Naive thymus-derived CD4-positive, alpha-beta T cell (primary cell): Measurements from ENCODE around the gene KRTAP10-10. TPM values are rescaled to one million over a fixed set of nuclear protein-coding genes. Genes with fewer than 3 reads are reported as not detected.
"Not testable (repeated sequence)": the region's sequence is repeated elsewhere in the genome, so short reads cannot be mapped to it uniquely, and the experiment has no call there.

Experiments used
- ATAC-seq: fragments of 150-1000 bp; cut with Tn5 transposase; 2 replicates; pipeline ENCODE4 v1.10.0; 2021; ENCODE audit warnings: mild to moderate bottlenecking, moderate library complexity
- CTCF ChIA-PET: fragments of 350-600 bp; sonication (Branson Sonifier 250); formaldehyde crosslinking; loops from one replicate; lab custom pipeline; 2021; ENCODE audit warnings: antibody characterized with exemption; lab: Charles Lee
- POLR2A ChIA-PET: fragments of 350-600 bp; sonication (Branson Sonifier 250); formaldehyde crosslinking; loops from one replicate; lab custom pipeline; 2021; ENCODE audit warnings: antibody characterized with exemption, inconsistent platforms; lab: Charles Lee
- DNase-seq, 9 donors: peaks; one replicate each; pipeline versions ENCODE4 v3.0.0 to v3.0.0-alpha.2; 2020 to 2022; ENCODE audit warnings: mixed read lengths in 1 of 9
- H3K27ac ChIP-seq: one replicate; pipeline ENCODE4 v1.7.0; 2013; ENCODE audit warnings: mild to moderate bottlenecking, low read depth, low read length, moderate library complexity
- H3K27me3 ChIP-seq, 2 donors: one replicate each; pipeline ENCODE4 v1.7.0; 2013; ENCODE audit warnings: low read length in 2 of 2, mild to moderate bottlenecking in 2 of 2, moderate library complexity in 2 of 2; ENCODE audit not compliant: control insufficient read depth in 2 of 2, insufficient read depth in 2 of 2
- H3K36me3 ChIP-seq, 3 experiments: 1 replicate in 2 of 3; 2 replicates in 1 of 3; pipeline ENCODE4 v1.7.0; 2013; ENCODE audit warnings: low read length in 3 of 3, mild to moderate bottlenecking in 3 of 3, moderate library complexity in 1 of 3; ENCODE audit not compliant: insufficient read depth in 3 of 3, control insufficient read depth in 2 of 3
- H3K4me1 ChIP-seq, 2 donors: one replicate each; pipeline ENCODE4 v1.7.0; 2013; ENCODE audit warnings: low read length in 2 of 2, mild to moderate bottlenecking in 2 of 2, moderate library complexity in 1 of 2; ENCODE audit not compliant: control insufficient read depth in 2 of 2, insufficient read depth in 2 of 2
- H3K4me3 ChIP-seq: 2 replicates; pipeline ENCODE4 v1.7.0; 2013; ENCODE audit warnings: mild to moderate bottlenecking, low read length
- H3K9me3 ChIP-seq, 3 experiments: 1 replicate in 2 of 3; 2 replicates in 1 of 3; pipeline ENCODE4 v1.7.0; 2013; ENCODE audit warnings: low read length in 3 of 3; ENCODE audit not compliant: control insufficient read depth in 2 of 3
- H3K27ac Mint-ChIP-seq, 9 donors: one replicate each; pipeline ENCODE4 v1.8.0; 2020 to 2022; ENCODE audit warnings: mixed read lengths in 9 of 9, mild to moderate bottlenecking in 8 of 9, moderate library complexity in 5 of 9, inconsistent platforms in 2 of 9
- H3K27me3 Mint-ChIP-seq, 5 donors: one replicate each; pipeline ENCODE4 v1.8.0; 2021 to 2022; ENCODE audit warnings: mixed read lengths in 5 of 5, mild to moderate bottlenecking in 1 of 5
- H3K36me3 Mint-ChIP-seq, 5 donors: one replicate each; pipeline ENCODE4 v1.8.0; 2020 to 2022; ENCODE audit warnings: mixed read lengths in 5 of 5, mild to moderate bottlenecking in 3 of 5, inconsistent platforms in 1 of 5
- H3K4me1 Mint-ChIP-seq, 7 donors: one replicate each; pipeline ENCODE4 v1.8.0; 2020 to 2022; ENCODE audit warnings: mixed read lengths in 7 of 7, mild to moderate bottlenecking in 3 of 7, inconsistent platforms in 1 of 7
- H3K4me3 Mint-ChIP-seq, 10 donors: one replicate each; pipeline ENCODE4 v1.8.0; 2020 to 2022; ENCODE audit warnings: mild to moderate bottlenecking in 10 of 10, mixed read lengths in 10 of 10, moderate library complexity in 6 of 10, inconsistent platforms in 2 of 10
- H3K9me3 Mint-ChIP-seq, 11 donors: one replicate each; pipeline ENCODE4 v1.8.0; 2020 to 2022; ENCODE audit warnings: mixed read lengths in 11 of 11, mild to moderate bottlenecking in 4 of 11, inconsistent platforms in 1 of 11, moderate library complexity in 1 of 11
- intact Hi-C, 2 donors: fragments of 100-400 bp; cut with micrococcal nuclease; formaldehyde crosslinking; loops; one replicate each; pipeline ENCODE4 v1.15.1; 2023
- polyA plus RNA-seq, 2 donors: library from polyadenylated mRNA; unstranded; fragments of 300-500 nt; fragmentation: Illumina TruSeq; gene quantifications; one replicate each; pipeline ENCODE4 v1.2.3, GENCODE V29; 2021
- total RNA-seq, 6 experiments: library from RNA in 5 of 6; stranded (reverse) in 5 of 6; gene quantifications; 1 replicate in 5 of 6; 2 replicates in 1 of 6; pipeline ENCODE4 v1.2.3 and lab custom pipeline; 2021 to 2026

The KRTAP10-10 gene
- total RNA-seq = not detected
- not detected for polyA plus RNA-seq
- not detected for total RNA-seq (lab: John Stamatoyannopoulos, UW)

GRCh38 chr21:44637018-44637850 is at the start of gene KRTAP10-10:
Gene KRTAP10-10 (plus strand): TSS chr21:44637356. CDS start chr21:44637418, 62 bp downstream.
- H3K36me3 Mint-ChIP-seq = peaks cover 0 to 14% (median 9%) of the 10 kb centered on the region in 5 donors
- no peak for DNase-seq
- ChIA-PET CTCF (interaction anchor here (1.2 kb wide), 1 partner anchor 9 kb away, joined by 3 read pairs; the partner anchor contains the start of gene KRTAP10-11), POLR2A (no interaction called here)
- H3K27me3 ChIP-seq = no peaks in the 10 kb centered on the region
- H3K4me3 ChIP-seq = no peak within 1 kb of the TSS
- ATAC-seq = no peak
- H3K9me3 Mint-ChIP-seq = peaks cover 9 to 40% (median 19%) of the 10 kb centered on the region in 11 donors
- peaks cover 0 to 13% (median 3%) of the 10 kb centered on the region in 3 experiments for H3K9me3 ChIP-seq
- intact Hi-C loops = no loop called here
- no peaks in the 10 kb centered on the region for H3K36me3 ChIP-seq
- H3K4me1 ChIP-seq = no peaks in the 10 kb centered on the region
- H3K4me1 Mint-ChIP-seq = peaks cover 0 to 7% (median 0%) of the 10 kb centered on the region in 7 donors
- H3K27me3 Mint-ChIP-seq = peaks cover 0 to 28% (median 8%) of the 10 kb centered on the region in 5 donors
- H3K4me3 Mint-ChIP-seq = no peak within 1 kb of the TSS
- peak within 1 kb of the TSS in 2 of 9 donors; percentile 43 to 59 for H3K27ac Mint-ChIP-seq
- H3K27ac ChIP-seq = no peak within 1 kb of the TSS

- H3K27ac Mint-ChIP-seq = peak overlapping the region in 1 of 9 donors; percentile 28
- intact Hi-C loops = loop anchor here in 1 of 2 donors (10.0 kb wide), 1 partner anchor 66 kb away; the partner anchor contains the start of genes KRTAP12-3 and KRTAP12-4
Observed at GRCh38 chr21:44589094-44589493, 48.1 kb upstream of the KRTAP10-10 start.

GRCh38 chr21:44589586-44590305 is 47.4 kb upstream of the KRTAP10-10 start:
- ChIA-PET CTCF (no interaction called here), POLR2A (no interaction called here)
- Mint-ChIP-seq H3K36me3 (peaks cover 0 to 4% (median 0%) of the 10 kb centered on the region in 5 donors), H3K27ac (peak overlapping the region in 1 of 9 donors; percentile 28), H3K9me3 (peaks cover 0 to 6% (median 0%) of the 10 kb centered on the region in 11 donors), H3K4me1 (peaks cover 0 to 2% (median 0%) of the 10 kb centered on the region in 7 donors), H3K4me3 (no peak overlapping the region), H3K27me3 (peaks cover 0 to 38% (median 21%) of the 10 kb centered on the region in 5 donors)
- H3K27me3 ChIP-seq = no peaks in the 10 kb centered on the region
- H3K27ac ChIP-seq = no peak overlapping the region
- H3K36me3 ChIP-seq = no peaks in the 10 kb centered on the region
- intact Hi-C loops = loop anchor here (2.0 to 10.0 kb wide), 2 partner anchors 49 to 65 kb away; partner anchors contain the start of genes KRTAP12-3 (in 1 of the 2) and KRTAP12-4 (in 1 of the 2)
- no peaks in the 10 kb centered on the region for H3K9me3 ChIP-seq
- ATAC-seq (no peak), DNase-seq (no peak)
- no peak overlapping the region for H3K4me3 ChIP-seq
- H3K4me1 ChIP-seq = no peaks in the 10 kb centered on the region

More at GRCh38 chr21:44589094-44589493, 48.1 kb upstream of the KRTAP10-10 start:
- no peak overlapping the region for H3K27ac ChIP-seq
- DNase-seq (no peak), ATAC-seq (no peak)
- Mint-ChIP-seq H3K36me3 (peaks cover 0 to 4% (median 0%) of the 10 kb centered on the region in 5 donors), H3K4me1 (peaks cover 2 to 6% (median 5%) of the 10 kb centered on the region in 7 donors), H3K27me3 (peaks cover 0 to 42% (median 21%) of the 10 kb centered on the region in 5 donors), H3K4me3 (no peak overlapping the region), H3K9me3 (peaks cover 0 to 6% (median 0%) of the 10 kb centered on the region in 11 donors)
- ChIA-PET POLR2A (no interaction called here), CTCF (no interaction called here)
- H3K4me1 ChIP-seq = no peaks in the 10 kb centered on the region
- no peaks in the 10 kb centered on the region for H3K36me3 ChIP-seq
- no peak overlapping the region for H3K4me3 ChIP-seq
- H3K27me3 ChIP-seq = no peaks in the 10 kb centered on the region
- H3K9me3 ChIP-seq = no peaks in the 10 kb centered on the region

- Mint-ChIP-seq H3K27me3 (peaks cover 0 to 36% (median 21%) of the 10 kb centered on the region in 5 donors), H3K36me3 (peaks cover 0 to 4% (median 0%) of the 10 kb centered on the region in 5 donors), H3K4me1 (peaks cover 0 to 5% (median 2%) of the 10 kb centered on the region in 7 donors), H3K27ac (no peak overlapping the region), H3K4me3 (no peak overlapping the region), H3K9me3 (peaks cover 0 to 6% (median 0%) of the 10 kb centered on the region in 11 donors)
- intact Hi-C loops = loop anchor here in 1 of 2 donors (2.0 kb wide), 1 partner anchor 48 kb away; no protein-coding TSS in a partner anchor
- POLR2A ChIA-PET = no interaction called here
- DNase-seq (no peak), ATAC-seq (no peak)
- Histone ChIP-seq H3K27ac (no peak overlapping the region), H3K27me3 (no peaks in the 10 kb centered on the region), H3K9me3 (no peaks in the 10 kb centered on the region), H3K4me1 (no peaks in the 10 kb centered on the region), H3K4me3 (no peak overlapping the region), H3K36me3 (no peaks in the 10 kb centered on the region)
- CTCF ChIA-PET = no interaction called here
Observed at GRCh38 chr21:44590311-44590721, 46.8 kb upstream of the KRTAP10-10 start.

GRCh38 chr21:44590897-44591800 is 46.0 kb upstream of the KRTAP10-10 start:
- H3K4me3 ChIP-seq, POLR2A ChIA-PET, H3K4me1 Mint-ChIP-seq, H3K36me3 Mint-ChIP-seq, H3K27ac ChIP-seq, ATAC-seq, H3K9me3 Mint-ChIP-seq, H3K4me3 Mint-ChIP-seq, H3K9me3 ChIP-seq, H3K4me1 ChIP-seq, DNase-seq, H3K27me3 ChIP-seq, H3K36me3 ChIP-seq, CTCF ChIA-PET: not testable (repeated sequence)
- H3K27me3 Mint-ChIP-seq = peaks cover 0 to 29% (median 15%) of the 10 kb centered on the region in 5 donors
- peak overlapping the region in 1 of 9 donors; percentile 78 for H3K27ac Mint-ChIP-seq
- intact Hi-C loops = loop anchor here in 1 of 2 donors (2.0 kb wide), 1 partner anchor 48 kb away; no protein-coding TSS in a partner anchor
